Large intestine (tissue), 3 donors: Measurements from ENCODE around the gene GAP43. TPM values are rescaled to one million over a fixed set of nuclear protein-coding genes. Genes with fewer than 3 reads are reported as not detected.

ENCODE experiments used
- DNase-seq, 2 donors: peaks; one replicate each; pipeline versions ENCODE4 v3.0.0 to v3.0.0-alpha.2; 2013
- H3K27ac ChIP-seq: one replicate; pipeline ENCODE4 v1.5.1; 2013; ENCODE audit warnings: low read length
- H3K27me3 ChIP-seq: 2 replicates; pipeline ENCODE4 v1.6.1; 2013; ENCODE audit warnings: low read length; ENCODE audit not compliant: control insufficient read depth, insufficient read depth
- H3K36me3 ChIP-seq: 2 replicates; pipeline ENCODE4 v1.6.1; 2013; ENCODE audit warnings: low read length; ENCODE audit not compliant: control insufficient read depth, insufficient read depth
- H3K4me1 ChIP-seq: one replicate; pipeline ENCODE4 v1.6.1; 2013; ENCODE audit warnings: low read length; ENCODE audit not compliant: control insufficient read depth, insufficient read depth
- H3K4me3 ChIP-seq: one replicate; pipeline ENCODE4 v1.5.1; 2013; ENCODE audit warnings: low read length
- H3K9me3 ChIP-seq: one replicate; pipeline ENCODE4 v1.6.1; 2013; ENCODE audit warnings: mild to moderate bottlenecking, low read depth, low read length, moderate library complexity; ENCODE audit not compliant: control insufficient read depth
- WGBS: methylation state at CpG from one replicate; pipeline ENCODE4 v1.1.5; 2013; ENCODE audit warnings: low lambda C conversion rate; ENCODE audit not compliant: insufficient coverage; 5-methylcytosine and 5-hydroxymethylcytosine counted together
- polyA plus RNA-seq: library from polyadenylated mRNA; unstranded; fragments of 120-200 nt; gene quantifications from one replicate; pipeline ENCODE4 v1.2.1, GENCODE V29; 2013

Gene GAP43
- polyA plus RNA-seq, 1 donor = 39.3 TPM

GRCh38 chr3:115680803-115681345 lies 57.6 kb downstream of the GAP43 start:
- no CpG with 5 or more reads among the region's 2 CpGs for WGBS

GRCh38 chr3:115681736-115682135 lies 58.4 kb downstream of the GAP43 start:
- no peak for DNase-seq
- Histone ChIP-seq H3K36me3 (no peaks in the 10 kb centered on the region), H3K27ac (no peak overlapping the region), H3K4me1 (no peaks in the 10 kb centered on the region), H3K27me3 (no peaks in the 10 kb centered on the region), H3K9me3 (no peaks in the 10 kb centered on the region), H3K4me3 (no peak overlapping the region)

More at GRCh38 chr3:115680803-115681345, 57.6 kb downstream of the GAP43 start:
- no peak overlapping the region for H3K4me3 ChIP-seq
- no peaks in the 10 kb centered on the region for H3K36me3 ChIP-seq
- H3K4me1 ChIP-seq = no peaks in the 10 kb centered on the region
- H3K27ac ChIP-seq = no peak overlapping the region
- no peaks in the 10 kb centered on the region for H3K9me3 ChIP-seq
- no peaks in the 10 kb centered on the region for H3K27me3 ChIP-seq
- DNase-seq = no peak

GRCh38 chr3:115683305-115683704 lies 60.0 kb downstream of the GAP43 start:
- no CpG with 5 or more reads among the region's 1 CpG for WGBS
- H3K27me3 ChIP-seq = no peaks in the 10 kb centered on the region
- no peak for DNase-seq
- H3K9me3 ChIP-seq = no peaks in the 10 kb centered on the region
- no peaks in the 10 kb centered on the region for H3K36me3 ChIP-seq
- H3K27ac ChIP-seq = no peak overlapping the region
- no peak overlapping the region for H3K4me3 ChIP-seq
- H3K4me1 ChIP-seq = no peaks in the 10 kb centered on the region

GRCh38 chr3:115683773-115684172 lies 60.5 kb downstream of the GAP43 start:
- DNase-seq = no peak
- H3K4me1 ChIP-seq = no peaks in the 10 kb centered on the region
- H3K9me3 ChIP-seq = no peaks in the 10 kb centered on the region
- WGBS = no CpG with 5 or more reads among the region's 3 CpGs
- H3K27ac ChIP-seq = no peak overlapping the region
- no peak overlapping the region for H3K4me3 ChIP-seq
- no peaks in the 10 kb centered on the region for H3K36me3 ChIP-seq
- no peaks in the 10 kb centered on the region for H3K27me3 ChIP-seq

GRCh38 chr3:115685097-115685496 lies 61.8 kb downstream of the GAP43 start:
- Histone ChIP-seq H3K9me3 (no peaks in the 10 kb centered on the region), H3K36me3 (no peaks in the 10 kb centered on the region), H3K4me1 (no peaks in the 10 kb centered on the region), H3K27ac (no peak overlapping the region), H3K27me3 (no peaks in the 10 kb centered on the region), H3K4me3 (no peak overlapping the region)
- no peak for DNase-seq

- H3K27ac ChIP-seq = no peak overlapping the region
- no peaks in the 10 kb centered on the region for H3K36me3 ChIP-seq
- 85% methylated on average over 3 of the region's 6 CpGs for WGBS
- no peaks in the 10 kb centered on the region for H3K4me1 ChIP-seq
- no peak for DNase-seq
- no peak overlapping the region for H3K4me3 ChIP-seq
- no peaks in the 10 kb centered on the region for H3K9me3 ChIP-seq
- no peaks in the 10 kb centered on the region for H3K27me3 ChIP-seq
Observed at GRCh38 chr3:115687721-115688120, 64.4 kb downstream of the GAP43 start.

GRCh38 chr3:115688418-115688817 lies 65.1 kb downstream of the GAP43 start:
- WGBS = 73% methylated on average over 3 of the region's 7 CpGs
- DNase-seq = no peak
- H3K27ac ChIP-seq = no peak overlapping the region

GRCh38 chr3:115689928-115690327 lies 66.6 kb downstream of the GAP43 start:
- no peak for DNase-seq
- Histone ChIP-seq H3K27ac (no peak overlapping the region), H3K4me3 (no peak overlapping the region), H3K36me3 (no peaks in the 10 kb centered on the region), H3K27me3 (no peaks in the 10 kb centered on the region), H3K9me3 (no peaks in the 10 kb centered on the region), H3K4me1 (no peaks in the 10 kb centered on the region)
- no CpG with 5 or more reads among the region's 5 CpGs for WGBS

More at GRCh38 chr3:115688418-115688817, 65.1 kb downstream of the GAP43 start:
- H3K4me3 ChIP-seq = no peak overlapping the region
- no peaks in the 10 kb centered on the region for H3K36me3 ChIP-seq
- no peaks in the 10 kb centered on the region for H3K9me3 ChIP-seq
- H3K4me1 ChIP-seq = no peaks in the 10 kb centered on the region
- H3K27me3 ChIP-seq = no peaks in the 10 kb centered on the region

- Histone ChIP-seq H3K9me3 (no peaks in the 10 kb centered on the region), H3K36me3 (no peaks in the 10 kb centered on the region), H3K4me3 (no peak overlapping the region), H3K4me1 (no peaks in the 10 kb centered on the region), H3K27ac (no peak overlapping the region), H3K27me3 (no peaks in the 10 kb centered on the region)
- DNase-seq = no peak
- 80% methylated on average over 2 of the region's 4 CpGs for WGBS
Observed at GRCh38 chr3:115691964-115692363, 68.7 kb downstream of the GAP43 start.

- Histone ChIP-seq H3K27ac (no peak overlapping the region), H3K36me3 (no peaks in the 10 kb centered on the region), H3K4me3 (no peak overlapping the region), H3K27me3 (no peaks in the 10 kb centered on the region), H3K4me1 (no peaks in the 10 kb centered on the region), H3K9me3 (no peaks in the 10 kb centered on the region)
- peak; percentile 53 to 69 for DNase-seq
- 83% methylated on average over 2 of the region's 8 CpGs for WGBS
Observed at GRCh38 chr3:115692887-115693524, 69.7 kb downstream of the GAP43 start.

GRCh38 chr3:115693868-115694267 lies 70.6 kb downstream of the GAP43 start:
- no peaks in the 10 kb centered on the region for H3K4me1 ChIP-seq
- no peaks in the 10 kb centered on the region for H3K36me3 ChIP-seq
- no peak overlapping the region for H3K4me3 ChIP-seq
- H3K9me3 ChIP-seq = no peaks in the 10 kb centered on the region
- no peak overlapping the region for H3K27ac ChIP-seq
- WGBS = no CpG with 5 or more reads among the region's 9 CpGs
- DNase-seq = no peak
- H3K27me3 ChIP-seq = no peaks in the 10 kb centered on the region
